Upper lobe of right lung (tissue), 1 donor: ENCODE data around the gene DNMT1. TPM values are rescaled to one million over a fixed set of nuclear protein-coding genes. Genes with fewer than 3 reads are reported as not detected.

Source experiments
- ATAC-seq: fragments of 200-7000 bp; cut with Tn5 transposase; one replicate; pipeline ENCODE4 v1.9.1; 2020; ENCODE audit warnings: mild to moderate bottlenecking, moderate library complexity
- DNase-seq: peaks from one replicate; pipeline ENCODE4 v3.0.0-alpha.2; 2020
- H3K27ac ChIP-seq: fragments of 200-600 bp; one replicate; pipeline ENCODE4 v1.8.0; 2022
- H3K27me3 ChIP-seq: fragments of 200-600 bp; one replicate; pipeline ENCODE4 v1.8.0; 2022; ENCODE audit warnings: mild to moderate bottlenecking
- H3K36me3 ChIP-seq: fragments of 200-600 bp; one replicate; pipeline ENCODE4 v1.8.0; 2022
- H3K4me1 ChIP-seq: fragments of 200-600 bp; one replicate; pipeline ENCODE4 v1.8.0; 2022
- H3K4me3 ChIP-seq: fragments of 200-600 bp; one replicate; pipeline ENCODE4 v1.8.0; 2022; ENCODE audit warnings: mild to moderate bottlenecking
- H3K9me3 ChIP-seq: fragments of 200-600 bp; one replicate; pipeline ENCODE4 v1.8.0; 2022
- intact Hi-C: fragments of 100-400 bp; cut with DNase I; formaldehyde crosslinking; loops from one replicate; pipeline ENCODE4 v1.11.0; 2022
- total RNA-seq: library from RNA; stranded (reverse); fragmentation: NEBNext Ultra II Directional; extraction: Animal tissue kit (Norgen Biotek cat#: 25700); gene quantifications from one replicate; pipeline ENCODE4 v1.2.1, GENCODE V29; 2021
- TF ChIP-seq, protein P1 (sequence below): fragments of 200-600 bp; IDR thresholded peaks from one replicate; pipeline ENCODE4 v1.8.0; 2022; ENCODE audit warnings: antibody characterized with exemption
- donor health status: DM: no; HTN: yes; CAD: no; lungs with severe emphysema.

The DNMT1 gene
- total RNA-seq, 1 donor from 2014 or later, result 72.1 TPM

DNA sequence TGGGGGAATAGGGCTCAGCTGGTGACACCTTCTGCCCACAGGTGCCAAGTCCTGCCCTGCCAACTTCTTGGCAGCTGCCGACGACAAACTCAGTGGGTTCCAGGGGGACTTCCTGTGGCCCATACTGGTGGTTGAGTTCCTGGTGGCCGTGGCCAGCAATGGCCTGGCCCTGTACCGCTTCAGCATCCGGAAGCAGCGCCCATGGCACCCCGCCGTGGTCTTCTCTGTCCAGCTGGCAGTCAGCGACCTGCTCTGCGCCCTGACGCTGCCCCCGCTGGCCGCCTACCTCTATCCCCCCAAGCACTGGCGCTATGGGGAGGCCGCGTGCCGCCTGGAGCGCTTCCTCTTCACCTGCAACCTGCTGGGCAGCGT, 81.2 kb downstream of the DNMT1 start:
- TF ChIP-seq, protein P1, sequence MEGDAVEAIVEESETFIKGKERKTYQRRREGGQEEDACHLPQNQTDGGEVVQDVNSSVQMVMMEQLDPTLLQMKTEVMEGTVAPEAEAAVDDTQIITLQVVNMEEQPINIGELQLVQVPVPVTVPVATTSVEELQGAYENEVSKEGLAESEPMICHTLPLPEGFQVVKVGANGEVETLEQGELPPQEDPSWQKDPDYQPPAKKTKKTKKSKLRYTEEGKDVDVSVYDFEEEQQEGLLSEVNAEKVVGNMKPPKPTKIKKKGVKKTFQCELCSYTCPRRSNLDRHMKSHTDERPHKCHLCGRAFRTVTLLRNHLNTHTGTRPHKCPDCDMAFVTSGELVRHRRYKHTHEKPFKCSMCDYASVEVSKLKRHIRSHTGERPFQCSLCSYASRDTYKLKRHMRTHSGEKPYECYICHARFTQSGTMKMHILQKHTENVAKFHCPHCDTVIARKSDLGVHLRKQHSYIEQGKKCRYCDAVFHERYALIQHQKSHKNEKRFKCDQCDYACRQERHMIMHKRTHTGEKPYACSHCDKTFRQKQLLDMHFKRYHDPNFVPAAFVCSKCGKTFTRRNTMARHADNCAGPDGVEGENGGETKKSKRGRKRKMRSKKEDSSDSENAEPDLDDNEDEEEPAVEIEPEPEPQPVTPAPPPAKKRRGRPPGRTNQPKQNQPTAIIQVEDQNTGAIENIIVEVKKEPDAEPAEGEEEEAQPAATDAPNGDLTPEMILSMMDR, result no peak
- intact Hi-C loops, result no loop called here
- Histone ChIP-seq H3K27ac (no peak overlapping the region), H3K9me3 (no peaks in the 10 kb centered on the region), H3K27me3 (no peaks in the 10 kb centered on the region), H3K4me1 (peaks cover 22% of the 10 kb centered on the region), H3K4me3 (no peak overlapping the region), H3K36me3 (peaks cover 74% of the 10 kb centered on the region)
- DNase-seq, result peak; percentile 65
- ATAC-seq, result no peak

DNA sequence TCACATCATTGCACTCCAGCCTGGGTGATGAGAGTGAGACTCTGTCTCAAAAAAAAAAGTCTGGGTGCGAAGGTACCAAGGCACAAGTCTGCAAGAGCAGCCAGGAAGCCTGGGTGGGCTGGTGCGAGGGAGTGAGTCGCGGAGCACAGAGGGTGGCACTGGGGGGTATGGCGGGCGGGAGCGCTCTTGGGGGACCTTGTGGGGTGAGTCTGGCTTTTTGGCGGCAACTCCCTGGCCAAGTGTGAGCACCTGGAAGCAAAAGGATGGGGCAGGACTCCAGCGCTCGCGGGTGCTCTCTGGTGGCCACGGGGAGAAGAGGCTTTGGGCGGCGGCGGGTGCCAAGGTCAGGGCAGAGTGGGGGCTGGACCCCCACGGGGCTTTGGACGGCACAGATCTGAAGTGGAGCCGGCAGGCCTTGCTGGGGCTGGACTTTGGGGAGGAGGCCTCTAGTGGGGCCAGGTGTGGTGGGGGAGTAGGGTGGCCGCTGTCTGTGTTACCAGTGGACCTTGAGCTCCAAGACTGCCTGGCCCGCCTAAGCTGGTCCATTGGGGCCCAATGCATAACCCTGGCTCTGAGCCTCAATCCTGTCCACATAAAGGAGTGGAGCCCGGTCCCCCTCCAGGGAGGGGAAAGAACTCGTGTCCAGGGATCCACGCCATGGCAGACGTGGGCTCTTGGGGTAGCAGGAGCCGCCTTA, 81.7 kb downstream of the DNMT1 start:
- peaks cover 22% of the 10 kb centered on the region for H3K4me1 ChIP-seq
- H3K36me3 ChIP-seq, result peaks cover 74% of the 10 kb centered on the region
- peak; percentile 81 for DNase-seq

DNA sequence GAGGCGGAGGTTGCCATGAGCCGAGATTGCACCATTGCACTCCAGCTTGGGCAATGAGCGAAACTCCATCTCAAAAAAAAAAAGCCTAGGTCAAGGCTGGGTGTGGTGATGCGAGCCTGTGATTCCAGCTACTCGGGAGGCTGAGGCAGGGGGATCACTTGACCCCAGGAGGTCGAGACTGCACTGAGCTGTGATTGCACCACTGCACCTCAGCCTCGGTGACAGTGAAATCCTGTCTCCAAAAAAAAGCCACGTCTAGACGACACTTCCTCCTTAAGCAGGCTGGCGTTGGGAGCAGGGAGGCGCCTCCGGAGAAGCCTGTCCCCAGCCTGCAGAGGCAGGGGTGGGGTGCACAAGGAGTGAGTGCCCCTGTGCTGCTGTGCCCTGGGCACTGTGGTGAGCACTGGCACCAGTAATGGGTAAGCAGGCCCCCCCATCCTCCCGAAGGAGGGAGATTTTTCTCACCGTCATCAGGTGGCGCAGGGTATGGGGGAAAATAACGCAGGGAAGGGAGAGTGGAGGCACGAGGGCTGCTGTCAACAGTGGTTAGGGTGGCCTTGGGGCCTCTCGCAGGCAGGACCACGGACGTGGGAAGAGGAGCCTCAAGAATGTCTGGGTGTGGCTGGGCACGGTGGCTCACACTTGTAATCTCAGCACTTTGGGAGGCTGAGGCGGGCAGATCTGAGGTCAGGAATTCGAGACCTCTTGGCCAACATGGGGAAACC, 82.6 kb downstream of the DNMT1 start:
- H3K4me1 ChIP-seq, result peaks cover 24% of the 10 kb centered on the region
- peak; percentile 56 for ATAC-seq
- no peaks in the 10 kb centered on the region for H3K27me3 ChIP-seq
- peak overlapping the region; percentile 14 for H3K4me3 ChIP-seq
- no peaks in the 10 kb centered on the region for H3K9me3 ChIP-seq
- peak; percentile 79 for DNase-seq
- peaks cover 74% of the 10 kb centered on the region for H3K36me3 ChIP-seq
- intact Hi-C loops, result no loop called here
- H3K27ac ChIP-seq, result peak overlapping the region; percentile 51
- TF ChIP-seq, protein P1, result no peak

More for the DNA sequence above, 81.7 kb downstream of the DNMT1 start:
- TF ChIP-seq, protein P1, result peak; percentile 58
- H3K27ac ChIP-seq, result peak overlapping the region; percentile 51
- no peaks in the 10 kb centered on the region for H3K27me3 ChIP-seq
- H3K4me3 ChIP-seq, result no peak overlapping the region
- intact Hi-C loops, result no loop called here
- H3K9me3 ChIP-seq, result no peaks in the 10 kb centered on the region
- peak; percentile 58 for ATAC-seq

DNA sequence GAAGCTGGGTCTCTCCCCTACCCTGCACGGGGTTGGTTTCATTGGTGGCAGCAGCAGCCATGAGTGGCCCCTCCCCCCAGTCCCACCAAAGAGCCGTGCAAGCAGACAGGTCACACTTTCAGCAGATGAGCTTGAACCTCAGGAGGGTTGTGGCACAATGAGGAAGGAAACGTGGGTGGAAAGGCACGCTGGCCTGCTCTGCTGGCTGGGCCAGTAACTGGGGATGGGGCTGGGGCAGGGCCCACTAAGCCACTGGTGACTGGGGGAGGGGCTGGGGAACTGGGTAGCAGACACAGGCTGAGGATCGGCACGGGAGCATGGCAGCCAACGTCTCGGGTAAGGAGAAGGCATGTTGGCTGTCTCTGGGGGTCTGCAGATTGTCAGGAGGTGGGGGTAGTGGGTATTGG, 83.3 kb downstream of the DNMT1 start, which contains the start of gene P2RY11:
Gene P2RY11 (plus strand): TSS at position 289 of the 407 bp plus-strand sequence. CDS start 29 bp downstream, at position 318.
- intact Hi-C loops, result no loop called here
- Histone ChIP-seq H3K27me3 (no peaks in the 10 kb centered on the region), H3K27ac (peak within 1 kb of the TSS; percentile 51), H3K36me3 (peaks cover 66% of the 10 kb centered on the region), H3K9me3 (no peaks in the 10 kb centered on the region), H3K4me1 (peaks cover 30% of the 10 kb centered on the region), H3K4me3 (peak within 1 kb of the TSS; percentile 14)
- TF ChIP-seq, protein P1, result no peak
- DNase-seq, result peak; percentile 73
- ATAC-seq, result peak; percentile 28

DNA sequence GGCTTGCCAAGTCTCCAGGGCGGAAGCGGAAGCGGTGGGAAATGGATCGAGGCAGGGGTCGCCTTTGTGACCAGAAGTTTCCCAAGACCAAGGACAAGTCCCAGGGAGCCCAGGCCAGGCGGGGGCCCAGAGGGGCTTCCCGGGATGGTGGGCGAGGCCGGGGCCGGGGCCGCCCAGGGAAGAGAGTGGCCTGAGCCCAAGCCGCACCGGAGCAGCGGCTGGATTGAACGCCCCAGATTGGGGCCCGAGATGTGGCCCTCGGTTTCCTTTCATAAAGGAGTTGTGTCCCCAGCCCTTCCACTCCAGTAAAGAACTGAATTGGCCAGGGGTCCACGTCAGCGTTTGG, 83.8 kb downstream of the DNMT1 start:
- H3K4me1 ChIP-seq, result peaks cover 30% of the 10 kb centered on the region
- H3K27ac ChIP-seq, result no peak overlapping the region
- DNase-seq, result no peak
- no peaks in the 10 kb centered on the region for H3K27me3 ChIP-seq
- peaks cover 61% of the 10 kb centered on the region for H3K36me3 ChIP-seq
- intact Hi-C loops, result no loop called here
- no peaks in the 10 kb centered on the region for H3K9me3 ChIP-seq
- ATAC-seq, result no peak
- H3K4me3 ChIP-seq, result no peak overlapping the region
- TF ChIP-seq, protein P1, result no peak
